Cardiac septum (tissue), 1 donor: ENCODE data around the gene SLC24A3. TPM values are rescaled to one million over a fixed set of nuclear protein-coding genes. Genes with fewer than 3 reads are reported as not detected.

Experiments used
- DNase-seq: peaks from one replicate; pipeline ENCODE4 v3.0.0-alpha.2; 2020; ENCODE audit warnings: low spot score
- intact Hi-C: fragments of 100-400 bp; cut with DNase I; formaldehyde crosslinking; loops from one replicate; pipeline ENCODE4 v1.14.0; 2022
- total RNA-seq: library from RNA; stranded (reverse); fragmentation: NEBNext Ultra II Directional; extraction: Animal tissue kit (Norgen Biotek cat#: 25700); gene quantifications from one replicate; pipeline ENCODE4 v1.2.1, GENCODE V29; 2021
- donor health status: DM: no; HTN: no; CAD: no.

Gene SLC24A3
- total RNA-seq, 1 donor from 2014 or later = 0.86 TPM

DNA sequence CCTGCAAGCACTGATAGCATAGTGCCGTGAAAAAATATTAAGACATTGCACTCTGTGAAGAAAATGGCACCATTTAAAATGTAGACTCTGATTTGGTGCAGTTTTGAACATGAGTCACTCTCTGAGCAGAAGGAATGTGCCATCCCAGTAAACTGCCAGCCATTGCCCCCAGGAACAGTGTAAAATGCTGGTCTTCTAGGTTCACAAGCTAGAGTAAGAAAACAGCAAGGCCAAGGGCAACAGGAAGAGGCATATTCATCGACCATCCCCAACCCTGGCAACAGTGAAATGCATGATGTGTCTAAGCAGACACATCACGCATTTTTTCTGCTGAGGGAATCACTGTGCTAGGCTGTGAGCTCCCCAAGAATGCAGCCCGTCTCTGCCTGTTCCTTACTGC, 382.5 kb downstream of the SLC24A3 start:
- intact Hi-C loops = no loop called here

DNA sequence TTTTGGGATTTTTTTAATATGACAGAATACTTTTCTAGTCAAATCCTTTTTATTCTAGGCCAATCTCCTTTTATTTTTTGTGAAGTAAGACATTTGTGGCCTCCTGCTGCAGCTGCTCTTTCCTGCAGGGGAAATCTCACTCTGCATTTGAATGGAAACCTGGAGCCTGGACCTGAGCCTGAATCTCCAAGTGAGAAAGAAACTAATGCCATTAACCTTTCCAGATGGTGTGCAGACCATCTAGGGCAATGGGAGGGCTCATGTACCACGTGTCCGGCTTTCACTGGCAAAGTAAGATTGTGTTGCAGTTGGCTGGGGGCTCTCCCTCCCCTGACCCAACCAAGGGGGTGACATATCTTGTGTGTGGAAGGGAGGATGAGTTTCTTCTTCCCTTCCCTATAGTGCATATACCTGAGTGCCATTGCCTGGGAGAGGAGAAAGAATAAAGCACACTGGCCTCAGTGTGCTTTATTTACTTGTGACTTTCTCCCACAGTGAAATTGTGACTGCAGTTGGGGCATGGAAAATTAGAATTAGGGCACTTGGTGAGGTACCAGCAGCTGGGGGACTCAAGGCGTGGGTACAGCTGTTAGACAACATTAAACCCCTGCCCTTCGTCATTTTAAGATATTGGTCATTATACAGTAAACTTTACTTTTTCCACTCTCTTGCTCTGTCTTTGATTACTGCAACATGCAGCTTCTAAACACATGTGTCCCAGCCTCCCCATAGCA, 385.8 kb downstream of the SLC24A3 start:
- intact Hi-C loops = no loop called here

More for the DNA sequence above, 382.5 kb downstream of the SLC24A3 start:
- no peak for DNase-seq

DNA sequence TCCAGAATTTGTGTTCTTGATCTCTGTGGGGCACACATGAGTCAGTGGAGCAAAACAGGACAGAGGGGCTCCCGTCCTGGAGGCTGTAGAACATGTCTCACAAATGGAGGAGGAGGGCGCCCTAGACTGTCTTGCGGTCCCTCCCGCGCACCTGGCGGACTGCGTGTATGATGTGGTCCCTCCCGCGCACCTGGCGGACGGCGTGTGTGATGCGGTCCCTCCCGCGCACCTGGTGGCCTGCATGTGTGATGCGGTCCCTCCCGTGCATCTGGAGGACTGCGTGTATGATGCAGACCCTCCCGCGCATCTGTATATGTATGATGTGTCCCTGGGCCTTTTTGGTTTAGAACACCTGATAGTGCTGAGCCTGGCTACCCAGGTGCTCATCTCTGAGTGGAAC, 386.8 kb downstream of the SLC24A3 start:
- DNase-seq = no peak
- intact Hi-C loops = no loop called here

More for the DNA sequence above, 385.8 kb downstream of the SLC24A3 start:
- DNase-seq = no peak

DNA sequence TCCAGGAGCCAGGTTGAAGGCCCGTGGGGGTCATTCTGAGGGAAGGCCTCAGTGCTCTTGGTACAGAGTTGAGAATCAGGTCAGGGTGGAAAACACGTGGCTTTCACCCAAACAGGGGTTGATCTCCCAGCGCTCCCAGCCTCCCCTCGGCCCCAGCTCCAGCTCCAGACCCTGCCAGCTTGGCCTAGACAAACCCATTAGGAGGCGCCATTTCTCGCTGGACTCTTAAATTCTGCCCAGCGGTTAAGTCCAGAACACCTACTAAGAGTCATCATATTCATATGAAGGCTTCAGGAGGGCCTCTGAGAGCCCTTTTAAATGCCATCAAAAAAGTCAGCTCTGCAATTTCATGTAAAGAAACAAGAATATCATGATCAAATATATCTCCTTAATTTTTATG, 387.6 kb downstream of the SLC24A3 start:
- intact Hi-C loops = no loop called here
- DNase-seq = no peak

DNA sequence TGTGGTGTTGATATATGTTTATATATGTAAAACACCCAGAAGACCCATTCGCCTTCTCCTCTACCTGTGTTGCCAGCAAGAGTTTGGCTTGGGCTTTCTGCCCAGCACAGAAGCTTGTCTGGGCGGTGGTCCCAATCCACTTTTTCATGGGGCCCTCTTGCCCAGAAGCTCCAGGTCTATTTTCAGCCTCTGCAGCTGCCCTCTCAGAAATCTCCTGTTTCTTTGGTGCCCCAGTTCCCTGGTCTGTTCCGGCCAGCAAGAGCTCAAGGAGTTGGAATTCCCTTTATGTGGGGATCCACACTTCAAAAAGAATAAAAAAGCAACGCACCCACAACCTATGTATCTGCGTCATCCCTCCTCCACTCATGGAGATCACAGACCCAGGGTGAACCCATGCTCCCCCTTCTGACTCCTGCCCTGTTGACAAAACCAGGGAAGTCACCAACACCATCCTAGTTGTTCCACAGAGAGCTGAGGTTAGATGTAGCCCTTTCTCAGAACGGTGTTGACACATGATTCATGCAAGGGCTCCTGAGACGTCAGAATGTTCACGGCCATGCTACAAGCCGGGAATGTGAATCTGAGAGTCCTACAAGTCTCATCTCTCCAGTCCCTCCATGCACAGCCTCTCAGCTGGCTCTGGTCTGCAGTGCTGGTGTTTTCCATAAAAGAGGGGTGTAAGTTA, 388.8 kb downstream of the SLC24A3 start:
- intact Hi-C loops = no loop called here
- no peak for DNase-seq

DNA sequence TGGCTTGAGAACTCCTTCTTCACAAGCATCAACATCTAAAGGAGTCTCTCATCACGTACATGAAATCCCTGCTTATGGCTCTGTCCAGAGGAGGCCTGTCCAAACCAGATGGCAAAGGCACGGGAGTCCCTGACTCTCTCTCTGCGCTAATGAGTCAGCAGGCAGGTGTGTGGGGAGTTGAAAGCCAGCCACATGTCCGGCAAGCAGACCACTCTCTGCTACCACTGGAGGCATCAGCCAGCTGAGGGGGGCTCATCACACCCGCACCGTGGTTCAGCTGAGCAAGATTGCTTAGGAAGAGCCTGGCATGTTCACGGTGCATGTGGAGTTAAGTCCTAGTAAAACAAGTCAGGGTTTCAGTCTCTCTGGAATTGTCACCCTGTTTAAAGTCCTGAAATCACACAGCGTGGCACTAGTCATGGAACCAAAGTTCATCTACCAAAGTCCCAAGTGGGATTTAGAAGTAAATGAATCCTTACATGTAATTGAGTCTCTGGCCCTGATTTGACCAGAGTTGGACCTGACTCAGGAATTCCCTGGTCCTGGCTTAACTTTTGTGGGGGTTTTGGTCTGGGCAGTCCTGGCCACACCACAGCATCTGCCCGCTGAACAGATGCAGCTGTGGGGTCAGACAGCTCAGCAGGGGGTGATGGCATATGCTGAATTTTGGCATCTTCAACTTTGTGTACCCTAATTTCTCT, 390.4 kb downstream of the SLC24A3 start:
- DNase-seq = no peak
- intact Hi-C loops = no loop called here

DNA sequence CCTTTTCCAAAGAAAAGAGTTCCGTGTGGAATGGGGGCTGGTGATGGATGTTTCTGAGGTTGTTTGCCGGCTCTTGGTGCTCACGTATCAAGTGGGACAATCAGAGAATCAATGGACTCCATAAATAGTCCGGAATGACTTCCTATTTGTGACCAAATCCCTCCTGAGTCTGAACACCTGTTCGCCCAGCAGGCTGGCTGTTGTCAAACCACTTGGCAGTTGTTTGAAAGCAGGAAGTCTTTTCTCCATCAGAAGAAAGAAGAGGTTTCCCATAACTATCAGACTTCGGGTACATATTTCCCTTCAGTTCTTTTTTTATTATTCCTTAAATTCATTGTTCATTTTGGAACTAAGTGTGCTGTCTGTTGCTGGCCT, 390.9 kb downstream of the SLC24A3 start:
- intact Hi-C loops = no loop called here
- no peak for DNase-seq

DNA sequence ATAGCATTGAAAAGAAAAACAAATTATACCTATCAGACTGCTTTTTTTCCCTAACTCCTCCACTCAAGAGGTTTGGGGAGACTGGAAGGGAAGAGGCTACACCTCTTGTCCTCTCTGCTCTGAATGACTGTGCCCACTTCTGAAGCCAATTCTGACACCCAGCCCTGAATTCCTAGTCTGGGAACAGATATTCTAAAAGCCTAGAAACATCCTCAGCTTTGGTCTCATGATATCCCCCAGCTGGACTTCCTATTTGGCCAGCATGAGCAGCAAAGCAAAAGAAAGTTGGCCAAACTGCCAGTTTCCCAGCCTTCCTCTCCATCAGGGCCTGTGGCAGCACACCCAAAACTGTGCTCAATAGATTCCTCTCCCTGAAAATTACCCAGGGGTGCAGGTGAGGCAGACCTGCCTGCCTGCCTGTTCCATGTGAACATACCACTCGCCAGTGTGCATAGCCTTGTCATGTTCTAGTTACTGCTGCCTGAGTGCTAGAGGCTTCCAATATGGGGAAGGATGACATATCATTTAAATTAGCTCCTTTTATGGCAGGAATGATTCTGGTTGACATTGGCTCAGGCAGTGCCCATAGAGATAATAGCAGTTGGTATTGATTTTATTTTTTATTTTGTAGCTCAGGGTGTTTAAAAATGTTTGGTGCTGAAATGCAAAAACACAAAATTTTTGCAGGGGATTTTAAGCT, 393.5 kb downstream of the SLC24A3 start:
- intact Hi-C loops = no loop called here

DNA sequence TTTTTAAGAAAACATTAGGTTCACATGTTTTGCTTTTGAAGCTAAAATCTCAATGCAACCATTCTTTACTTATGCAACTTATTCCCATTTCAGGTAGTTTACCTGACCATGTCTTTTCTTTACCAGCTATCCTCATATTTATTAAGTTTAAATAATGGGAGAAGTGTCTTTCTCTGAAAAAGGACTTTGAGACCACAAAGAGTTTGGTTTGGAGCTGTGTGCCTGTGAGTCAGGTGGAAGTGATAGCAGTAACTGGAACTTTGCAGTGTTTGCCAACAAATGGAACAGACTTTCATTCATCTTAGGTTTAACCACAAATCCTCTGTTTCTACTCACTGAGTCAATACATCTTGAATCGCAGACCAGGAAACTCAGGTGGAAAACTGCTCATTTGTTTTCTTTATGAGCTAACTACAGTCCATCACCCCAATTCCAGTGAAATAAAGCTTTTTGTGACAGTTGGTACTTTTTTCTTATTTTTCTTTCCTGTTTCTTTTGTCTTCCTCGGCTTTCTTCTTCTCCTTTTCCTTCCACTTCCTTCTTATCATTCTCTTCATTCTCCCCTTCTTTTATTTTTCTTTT, 397.3 kb downstream of the SLC24A3 start:
- DNase-seq = no peak
- intact Hi-C loops = no loop called here

More for the DNA sequence above, 393.5 kb downstream of the SLC24A3 start:
- DNase-seq = no peak

DNA sequence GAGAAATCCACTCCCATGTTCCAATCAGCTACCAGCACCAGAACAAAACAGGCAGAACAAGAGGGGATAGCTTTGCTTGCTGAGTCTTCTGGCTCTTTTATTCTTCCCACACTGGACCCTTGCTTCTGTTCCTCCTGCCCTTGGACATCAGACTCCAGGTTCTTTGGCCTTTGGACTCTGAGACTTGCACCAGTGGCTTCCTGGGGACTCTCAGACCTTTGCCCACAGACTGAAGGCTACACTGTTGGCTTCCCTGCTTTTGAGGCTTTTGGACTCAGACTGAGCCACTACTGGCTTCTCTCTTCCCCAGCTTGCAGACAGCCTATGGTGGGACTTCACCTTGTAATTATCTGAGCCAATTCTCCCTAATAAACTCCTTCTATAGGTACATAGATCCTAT, 403.2 kb downstream of the SLC24A3 start:
- DNase-seq = no peak
- intact Hi-C loops = no loop called here

DNA sequence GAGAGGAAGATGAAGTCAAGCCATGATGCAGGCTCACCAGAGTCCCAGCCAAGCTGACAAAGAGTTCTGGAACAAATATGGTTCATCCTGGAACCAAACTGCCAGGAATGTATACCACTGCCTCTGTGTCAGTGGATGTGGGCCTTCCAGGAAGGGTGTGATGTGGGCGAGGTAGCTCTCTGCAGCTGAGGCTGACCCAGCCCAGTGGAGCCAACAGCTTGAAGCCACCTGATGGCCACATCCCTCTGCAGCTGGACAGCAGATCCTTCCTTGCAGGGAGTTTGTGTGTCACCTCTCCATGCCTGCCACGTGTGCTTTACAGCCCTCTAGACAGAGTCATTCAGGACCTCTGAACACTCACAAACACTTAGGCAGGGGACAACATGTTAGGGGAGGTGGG, 403.6 kb downstream of the SLC24A3 start:
- intact Hi-C loops = no loop called here

DNA sequence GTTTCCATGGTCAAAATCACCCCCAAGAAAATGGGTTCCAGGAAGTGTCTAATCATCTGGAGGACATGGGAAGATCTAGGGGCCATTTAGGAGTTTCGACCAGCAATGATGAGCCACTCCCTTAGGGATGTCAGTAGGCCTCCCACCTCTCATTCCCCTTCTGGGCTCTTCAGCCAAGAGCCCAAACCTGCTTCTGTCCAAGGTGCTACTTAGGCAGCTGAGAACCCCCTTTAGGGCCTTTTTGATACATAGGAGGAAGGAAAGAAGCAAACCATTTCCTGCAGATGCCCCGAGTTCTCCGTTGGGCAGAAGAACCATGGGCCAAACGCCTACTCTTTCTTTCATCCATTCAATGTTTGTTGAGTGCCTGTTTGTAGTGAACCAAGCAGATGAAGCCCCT, 404.2 kb downstream of the SLC24A3 start:
- intact Hi-C loops = no loop called here
- no peak for DNase-seq

More for the DNA sequence above, 403.6 kb downstream of the SLC24A3 start:
- DNase-seq = no peak

DNA sequence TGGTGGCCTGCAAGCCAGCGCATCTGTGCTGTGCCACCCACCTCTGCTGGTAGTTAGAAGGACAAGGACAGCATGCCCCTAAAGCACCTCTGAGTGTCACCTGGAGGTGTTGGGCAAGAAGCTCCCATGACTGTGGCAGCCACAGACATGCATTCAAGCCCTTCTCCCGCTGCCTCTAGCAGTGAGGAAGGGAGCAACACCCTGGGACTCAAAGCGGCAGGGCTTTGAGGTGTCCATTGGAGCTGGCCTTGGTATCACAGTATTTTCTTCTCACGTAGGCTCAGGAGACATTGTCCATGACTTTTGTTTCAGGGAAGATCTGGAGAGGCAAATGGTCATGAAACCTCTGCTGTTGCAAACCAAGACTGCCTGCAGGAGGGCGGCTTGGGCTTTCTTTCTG, 404.8 kb downstream of the SLC24A3 start:
- DNase-seq = no peak
- intact Hi-C loops = no loop called here

DNA sequence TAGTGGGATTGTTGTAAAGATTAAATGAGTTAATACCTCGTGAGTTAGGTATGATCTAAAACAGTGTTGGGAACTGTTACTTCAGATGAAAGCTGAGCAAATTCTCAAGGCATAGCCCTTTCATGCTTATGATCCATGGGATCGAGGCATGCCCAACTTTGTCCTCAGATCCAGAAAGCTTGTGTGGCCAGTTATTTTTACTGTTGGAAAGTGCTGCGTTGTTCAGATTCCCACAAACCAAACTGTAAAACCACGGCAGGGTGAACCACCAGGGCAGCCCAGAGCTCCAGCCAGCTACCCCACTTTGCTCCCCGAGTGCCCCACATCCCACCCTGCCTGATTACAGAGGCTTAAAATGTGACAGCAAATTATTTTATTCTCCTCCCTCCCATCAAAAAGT, 406.3 kb downstream of the SLC24A3 start:
- intact Hi-C loops = no loop called here

DNA sequence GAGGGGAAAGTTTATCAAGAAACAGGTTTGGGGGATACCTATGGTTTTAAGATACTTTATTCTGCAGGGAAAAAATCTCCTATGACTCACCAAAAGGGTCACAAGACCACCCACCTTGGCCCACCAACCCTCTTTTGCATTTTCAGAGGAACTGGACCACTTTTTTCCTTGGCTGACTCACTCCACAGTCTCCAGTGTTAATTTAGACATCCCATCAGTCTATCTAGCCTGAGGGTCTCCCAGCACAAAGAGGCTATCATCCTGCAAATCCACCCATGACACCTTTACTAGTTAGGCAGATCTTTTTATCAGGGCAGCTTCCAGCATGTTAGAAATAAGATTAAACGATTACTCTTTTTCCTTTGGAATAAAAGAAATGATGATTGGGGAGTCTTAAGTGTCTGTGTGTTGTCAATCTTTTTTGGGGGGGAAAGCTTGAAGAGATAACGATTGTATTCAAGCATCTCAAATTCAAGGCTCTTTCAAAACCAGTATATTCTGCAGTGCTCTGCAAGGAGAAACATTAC, 407.5 kb downstream of the SLC24A3 start:
- DNase-seq = no peak
- intact Hi-C loops = no loop called here

More for the DNA sequence above, 406.3 kb downstream of the SLC24A3 start:
- no peak for DNase-seq

DNA sequence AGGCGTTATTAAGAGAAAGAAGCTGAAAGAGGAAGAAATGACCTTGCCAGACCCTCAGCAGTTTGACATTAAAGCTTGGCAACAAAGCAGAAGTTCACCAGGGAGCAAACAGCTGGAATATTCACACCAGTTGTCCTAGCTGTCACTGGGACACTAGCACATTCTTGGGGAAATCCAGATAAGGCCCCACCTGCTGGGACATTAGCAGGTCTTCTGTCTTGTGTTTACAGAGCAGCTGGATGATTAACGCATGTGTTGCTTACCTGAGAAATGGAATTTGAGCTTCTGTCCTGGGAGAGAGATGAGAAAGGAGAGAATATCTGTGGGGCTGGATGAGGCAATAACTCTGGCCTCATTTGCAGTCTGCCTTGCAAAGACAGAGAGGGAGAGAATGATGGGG, 408.0 kb downstream of the SLC24A3 start:
- intact Hi-C loops = no loop called here

DNA sequence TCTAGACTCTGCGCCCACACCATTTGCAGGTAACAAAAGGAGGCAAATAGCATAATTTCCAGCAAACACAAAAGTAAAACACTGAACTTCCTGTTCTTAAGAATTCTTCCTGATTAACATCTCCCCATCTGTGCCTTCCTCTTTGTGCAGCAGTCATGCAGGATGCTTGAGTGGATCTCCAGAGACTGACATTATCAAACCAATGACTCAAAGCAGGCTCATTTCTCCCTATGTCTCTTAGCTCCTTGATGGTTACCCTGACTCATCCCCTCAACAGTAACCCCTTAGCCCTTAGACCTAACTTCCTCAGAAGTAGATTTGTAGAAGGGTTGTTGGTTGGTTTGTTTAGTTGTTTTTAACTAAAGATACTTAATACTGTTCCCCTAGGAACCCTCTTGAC, 408.6 kb downstream of the SLC24A3 start:
- intact Hi-C loops = no loop called here
- DNase-seq = no peak

More for the DNA sequence above, 408.0 kb downstream of the SLC24A3 start:
- DNase-seq = no peak

DNA sequence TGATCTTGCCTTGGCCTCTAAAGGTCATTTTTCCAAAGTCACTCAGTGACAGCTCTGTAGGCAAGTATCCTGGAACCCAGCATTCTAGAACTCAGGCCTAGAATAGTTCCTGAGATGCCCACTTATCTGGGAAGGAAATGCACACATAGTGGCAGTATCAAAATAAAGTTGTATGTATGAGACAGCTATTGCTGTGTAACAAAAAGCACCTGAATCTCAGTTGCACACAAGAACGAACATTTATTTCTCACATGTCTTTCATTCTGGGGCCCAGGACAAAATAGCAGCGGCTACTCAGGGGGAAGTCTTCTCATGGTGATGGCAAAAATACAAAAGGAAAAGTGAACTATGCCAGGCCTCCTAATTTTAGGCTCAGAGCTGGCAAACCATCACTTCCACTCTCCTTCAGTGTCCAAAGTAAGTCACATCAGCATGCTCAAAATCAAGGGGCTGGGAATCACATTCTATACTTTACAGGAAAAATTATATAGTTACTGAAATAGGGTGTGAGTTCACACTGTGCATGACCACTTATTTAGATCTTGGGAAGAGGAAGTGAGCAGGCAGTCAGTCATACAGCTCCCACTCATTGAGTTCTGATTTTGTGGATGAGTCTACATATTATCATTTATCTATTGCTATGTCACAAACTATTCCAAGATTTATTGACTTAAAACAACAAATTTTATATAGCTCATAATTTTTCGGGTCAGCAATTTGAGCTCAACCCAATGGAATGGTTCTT, 412.0 kb downstream of the SLC24A3 start:
- no peak for DNase-seq
- intact Hi-C loops = no loop called here

DNA sequence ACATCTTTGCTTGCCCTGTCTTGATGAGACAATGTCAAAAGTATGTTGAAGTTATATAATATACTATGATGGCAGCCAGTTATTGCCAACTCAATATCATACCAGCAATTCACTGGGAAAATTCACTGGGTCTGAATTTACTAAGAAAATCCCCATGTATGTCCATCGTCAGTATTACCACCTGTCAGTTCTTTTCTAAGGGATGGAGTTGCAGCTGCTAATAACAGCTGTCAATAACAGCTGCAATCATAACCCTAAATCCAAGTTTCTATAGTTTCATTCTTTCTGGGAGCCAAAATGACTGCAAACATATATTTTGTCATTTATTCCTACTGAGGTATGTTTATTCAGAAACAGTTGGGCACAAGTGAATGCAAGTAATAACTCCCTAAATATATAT, 413.0 kb downstream of the SLC24A3 start:
- intact Hi-C loops = no loop called here
- no peak for DNase-seq
